GM12872 (cell line): ENCODE measurements around the gene ZEB2.

Experiments used
- TF ChIP-seq, protein P1 (sequence below): IDR thresholded peaks from 3 replicates; pipeline ENCODE4 v1.5.1; 2011; ENCODE audit warnings: low read depth, mild to moderate bottlenecking, low read length, moderate library complexity; ENCODE audit not compliant: insufficient read depth

The ZEB2 gene

DNA sequence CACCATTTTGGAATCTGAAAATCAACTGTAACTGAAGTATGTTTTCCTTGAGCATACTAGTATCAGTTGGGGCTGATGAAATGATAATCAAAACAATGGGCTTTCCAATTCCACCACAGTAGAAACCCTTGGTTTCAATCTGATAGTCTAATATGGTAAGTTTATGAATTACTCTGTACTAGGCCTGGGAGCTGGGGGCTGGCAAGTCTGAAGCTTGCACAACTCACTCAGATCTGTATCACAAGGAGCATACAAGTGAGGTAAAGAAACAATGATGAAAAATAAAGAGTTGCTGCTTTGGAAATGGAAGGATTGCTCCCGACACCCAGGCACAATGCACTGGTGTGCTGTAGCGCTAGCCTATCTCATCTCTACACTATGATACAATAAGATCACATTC is 19.4 kb downstream of the ZEB2 start:
- TF ChIP-seq, protein P1, sequence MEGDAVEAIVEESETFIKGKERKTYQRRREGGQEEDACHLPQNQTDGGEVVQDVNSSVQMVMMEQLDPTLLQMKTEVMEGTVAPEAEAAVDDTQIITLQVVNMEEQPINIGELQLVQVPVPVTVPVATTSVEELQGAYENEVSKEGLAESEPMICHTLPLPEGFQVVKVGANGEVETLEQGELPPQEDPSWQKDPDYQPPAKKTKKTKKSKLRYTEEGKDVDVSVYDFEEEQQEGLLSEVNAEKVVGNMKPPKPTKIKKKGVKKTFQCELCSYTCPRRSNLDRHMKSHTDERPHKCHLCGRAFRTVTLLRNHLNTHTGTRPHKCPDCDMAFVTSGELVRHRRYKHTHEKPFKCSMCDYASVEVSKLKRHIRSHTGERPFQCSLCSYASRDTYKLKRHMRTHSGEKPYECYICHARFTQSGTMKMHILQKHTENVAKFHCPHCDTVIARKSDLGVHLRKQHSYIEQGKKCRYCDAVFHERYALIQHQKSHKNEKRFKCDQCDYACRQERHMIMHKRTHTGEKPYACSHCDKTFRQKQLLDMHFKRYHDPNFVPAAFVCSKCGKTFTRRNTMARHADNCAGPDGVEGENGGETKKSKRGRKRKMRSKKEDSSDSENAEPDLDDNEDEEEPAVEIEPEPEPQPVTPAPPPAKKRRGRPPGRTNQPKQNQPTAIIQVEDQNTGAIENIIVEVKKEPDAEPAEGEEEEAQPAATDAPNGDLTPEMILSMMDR = no peak

DNA sequence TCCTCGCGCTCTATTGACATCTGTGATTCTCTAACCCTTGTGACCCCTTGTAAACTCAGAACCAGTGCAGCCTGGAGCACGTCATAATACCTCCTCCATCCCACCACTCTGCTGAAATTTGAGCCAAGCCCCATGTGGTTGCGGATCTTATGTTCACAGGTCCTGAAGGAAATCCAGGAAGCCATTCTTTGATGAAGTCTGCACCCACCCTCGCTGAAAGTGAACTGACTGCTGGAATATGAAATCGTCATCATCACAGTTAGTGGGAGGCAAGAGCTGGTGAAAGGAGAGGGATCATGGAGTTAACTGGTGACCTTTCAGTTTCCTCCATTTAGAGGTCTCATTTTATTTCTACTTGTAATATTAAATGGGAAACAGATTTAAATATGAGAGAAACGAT is 21.6 kb downstream of the ZEB2 start:
- TF ChIP-seq, protein P1 = no peak

GRCh38 chr2:144496977-144497598 is 22.8 kb downstream of the ZEB2 start:
- TF ChIP-seq, protein P1 = no peak

DNA sequence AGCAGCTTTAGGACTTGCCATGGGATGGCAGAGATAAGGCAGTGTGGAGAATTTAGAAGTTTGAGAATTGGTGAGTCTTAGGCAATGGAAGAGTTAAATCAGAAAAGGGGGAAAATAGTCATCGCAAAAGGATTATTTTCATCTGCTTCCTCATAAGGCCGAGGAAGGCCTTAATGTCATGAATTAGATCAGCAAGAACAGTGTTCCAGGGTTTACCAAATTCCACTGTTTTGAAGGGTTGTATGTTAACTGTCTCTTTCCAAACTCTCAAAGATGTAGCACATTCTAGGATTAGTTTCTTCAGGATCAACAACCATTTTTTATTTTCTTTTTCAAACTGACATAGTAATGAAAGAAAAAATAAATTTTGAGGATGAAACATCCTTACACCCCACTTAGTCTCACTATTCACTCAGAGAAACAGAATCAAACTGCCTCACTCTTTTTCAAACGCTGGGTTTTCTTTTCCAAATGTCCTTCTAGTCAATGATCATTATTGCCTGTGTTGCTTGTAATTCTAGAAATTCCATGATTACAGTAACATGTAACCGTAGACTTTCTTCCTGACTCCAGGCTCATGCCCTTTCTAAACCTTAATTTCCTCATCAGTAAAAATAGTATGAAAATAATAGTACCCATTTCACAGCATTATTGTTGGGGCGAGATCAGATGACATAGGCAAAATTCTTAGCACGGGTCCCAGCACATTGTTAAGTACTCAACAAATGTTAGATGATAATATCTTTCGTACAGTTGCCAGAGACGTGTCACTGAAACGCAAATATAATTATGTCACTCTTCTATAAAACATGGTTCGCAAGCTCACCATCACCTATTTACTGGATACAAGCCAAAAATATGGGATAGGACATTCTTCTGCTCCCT is 23.6 kb downstream of the ZEB2 start:
- TF ChIP-seq, protein P1 = no peak

- TF ChIP-seq, protein P1 = no peak
These were observed 24.5 kb downstream of the ZEB2 start for GRCh38 chr2:144495227-144496091.

DNA sequence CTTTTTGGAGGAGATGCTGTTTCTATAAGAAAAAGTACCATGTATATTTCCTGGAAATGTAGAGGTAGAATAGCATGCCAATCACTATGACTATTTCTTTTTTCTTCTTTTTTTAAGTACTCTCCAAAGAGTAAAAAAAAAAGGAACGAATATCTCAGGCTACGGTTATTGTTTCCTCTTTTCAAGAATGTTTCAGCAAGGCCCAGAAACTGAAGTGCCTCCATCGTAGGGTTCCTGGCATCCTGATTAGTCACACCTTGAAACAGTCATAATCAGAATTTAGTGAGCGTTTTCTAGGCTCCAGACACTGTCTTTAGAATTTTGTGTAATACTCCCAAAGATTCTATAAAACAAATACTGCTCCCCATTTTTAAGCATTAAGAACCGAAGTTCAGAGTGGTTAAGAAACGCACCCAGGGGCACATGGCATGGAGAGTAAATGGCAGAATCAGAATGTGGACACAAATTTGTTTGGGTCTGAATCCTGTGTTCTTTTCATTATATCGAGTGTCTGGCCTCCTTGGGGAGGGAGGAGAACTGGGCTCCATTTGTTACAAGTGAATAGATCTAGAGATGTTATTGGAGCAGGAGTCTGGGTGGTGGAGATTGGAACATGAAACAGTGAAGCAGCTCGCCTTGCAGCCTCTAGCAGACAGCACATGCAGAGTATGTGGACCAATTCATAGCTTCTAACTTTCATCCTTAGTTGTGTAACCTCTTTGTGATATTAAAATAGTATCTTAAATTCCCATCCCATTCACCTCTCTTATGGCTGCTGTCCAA is 26.7 kb downstream of the ZEB2 start:
- TF ChIP-seq, protein P1 = no peak
